GM12878 (cell line): Measurements from ENCODE around the gene IGLL5. TPM values are rescaled to one million over a fixed set of nuclear protein-coding genes. Genes with fewer than 3 reads are reported as not detected.
A peak's percentile ranks its signal among the peaks of the same experiment; 100 is the strongest.

Source experiments
- BCL11A ChIP-seq: IDR thresholded peaks from 2 replicates; pipeline ENCODE4 v1.6.1; 2011; ENCODE audit warnings: low read depth, low read length
- CEBPB ChIP-seq, 2 experiments: fragments of 150-350 bp in 1 of 2; IDR thresholded peaks; 2 replicates each; pipeline ENCODE4 v1.6.1; 2012 to 2014; ENCODE audit warnings: low read depth in 2 of 2, low read length in 2 of 2, borderline replicate concordance in 1 of 2, inconsistent platforms in 1 of 2
- CREM ChIP-seq: IDR thresholded peaks from 2 replicates; pipeline ENCODE4 v1.6.1; 2014; ENCODE audit warnings: antibody characterized with exemption, low read depth
- EED ChIP-seq: sonication (generic); IDR thresholded peaks from 2 replicates; pipeline ENCODE4 v1.6.1; 2016; ENCODE audit warnings: antibody characterized with exemption, low read depth
- EP300 ChIP-seq, 2 experiments: fragments of 150-350 bp in 1 of 2; IDR thresholded peaks; 2 replicates each; pipeline ENCODE4 v1.6.1; 2011 to 2012; ENCODE audit warnings: low read depth in 2 of 2, low read length in 2 of 2, borderline replicate concordance in 1 of 2, improper control_type of control experiment in 1 of 2, inconsistent platforms in 1 of 2; ENCODE audit not compliant: control insufficient read depth in 1 of 2
- KLF5 ChIP-seq: fragments of 450-650 bp; IDR thresholded peaks from 2 replicates; pipeline ENCODE4 v1.6.1; 2014; ENCODE audit warnings: mild to moderate bottlenecking; ENCODE audit not compliant: partially characterized antibody
- MEF2A ChIP-seq: IDR thresholded peaks from 2 replicates; pipeline ENCODE4 v1.6.1; 2011; ENCODE audit warnings: low read depth, mild to moderate bottlenecking, low read length, moderate library complexity; ENCODE audit not compliant: insufficient read depth
- MTA3 ChIP-seq: IDR thresholded peaks from 2 replicates; pipeline ENCODE4 v1.6.1; 2012; ENCODE audit warnings: low read length, inconsistent platforms, borderline replicate concordance
- NR2C2 ChIP-seq: IDR thresholded peaks from 2 replicates; pipeline ENCODE4 v1.6.1; 2011; ENCODE audit warnings: borderline replicate concordance, low read depth; ENCODE audit not compliant: control insufficient read depth, insufficient read length
- NRF1 ChIP-seq: conservative IDR thresholded peaks from 2 replicates; pipeline ENCODE4 v1.6.1; 2011; ENCODE audit warnings: mild to moderate bottlenecking, low read depth, low read length, improper control_type of control experiment
- POU2F2 ChIP-seq: IDR thresholded peaks from 3 replicates; pipeline ENCODE4 v1.6.1; 2011; ENCODE audit warnings: low read depth, mild to moderate bottlenecking, low read length, borderline replicate concordance
- SP1 ChIP-seq: IDR thresholded peaks from one replicate; pipeline ENCODE4 v1.6.1; 2011; ENCODE audit warnings: low read depth, low read length
- ZBED1 ChIP-seq: IDR thresholded peaks from 2 replicates; pipeline ENCODE4 v1.6.1; 2016; ENCODE audit warnings: borderline replicate concordance
- polyA plus RNA-seq, 11 experiments: library from polyadenylated mRNA; depleted of rRNA in 4 of 11; unstranded in 6 of 11; stranded (reverse) in 5 of 11; fragments of >200 nt; fragmentation: Nextera tagmentation in 4 of 11; fragmentation: Illumina TruSeq in 1 of 11; extraction: Ambion mirVana in 4 of 11; extraction: Trizol in 1 of 11; gene quantifications; 1 replicate in 1 of 11; 2 replicates in 10 of 11; pipeline versions ENCODE4 v1.2.1 to v1.2.3, GENCODE V29; 2011 to 2016; ENCODE audit warnings: inconsistent platforms in 2 of 11, missing spikeins in 2 of 11, low read depth in 1 of 11
- total RNA-seq, 4 experiments: library from RNA; depleted of rRNA in 3 of 4; stranded (reverse); fragments of >200 nt in 3 of 4; fragmentation: Illumina TruSeq in 1 of 4; extraction: Trizol in 1 of 4; gene quantifications; 2 replicates each; pipeline versions ENCODE4 v1.2.1 to v1.2.3, GENCODE V29; 2013 to 2021
- TF ChIP-seq, protein P1 (sequence below): fragments of 450-650 bp; IDR thresholded peaks from 2 replicates; pipeline ENCODE4 v1.6.1; 2016; ENCODE audit warnings: mild to moderate bottlenecking

Gene IGLL5
- total and polyA plus RNA-seq, 10 of the 15 experiments (the other 5 are each of a cell fraction or from before 2014, with no cell fraction given) = not detected

GRCh38 chr22:22906907-22907550, 19.4 kb downstream of the IGLL5 start (continued):
- TF ChIP-seq BCL11A (peak; percentile 59; the same call in 1 of the 2 replicates), NR2C2 (no peak), SP1 (no peak), KLF5 (no peak), EED (peak; percentile 84), MTA3 (peak; percentile 100), NRF1 (no peak), EP300 (IDR thresholded peaks at IDR 0.05; ENCODE audit: borderline replicate concordance in 1 of 2, control insufficient read depth in 1 of 2, low read depth in 2 of 2, low read length in 2 of 2) (no peak), POU2F2 (peak; percentile 61; the same call in 2 of the 3 replicates), MEF2A (peak; percentile 11; the same call in 1 of the 2 replicates), ZBED1 (peak; percentile 98), CREM (peak; percentile 18; the same call in 1 of the 2 replicates), CEBPB (IDR thresholded peaks at IDR 0.05; ENCODE audit: borderline replicate concordance in 1 of 2, low read depth in 2 of 2, low read length in 2 of 2) (peak in 1 of 2 experiments; percentile 14; a peak in 2 of 4 replicates)
- TF ChIP-seq, protein P1, sequence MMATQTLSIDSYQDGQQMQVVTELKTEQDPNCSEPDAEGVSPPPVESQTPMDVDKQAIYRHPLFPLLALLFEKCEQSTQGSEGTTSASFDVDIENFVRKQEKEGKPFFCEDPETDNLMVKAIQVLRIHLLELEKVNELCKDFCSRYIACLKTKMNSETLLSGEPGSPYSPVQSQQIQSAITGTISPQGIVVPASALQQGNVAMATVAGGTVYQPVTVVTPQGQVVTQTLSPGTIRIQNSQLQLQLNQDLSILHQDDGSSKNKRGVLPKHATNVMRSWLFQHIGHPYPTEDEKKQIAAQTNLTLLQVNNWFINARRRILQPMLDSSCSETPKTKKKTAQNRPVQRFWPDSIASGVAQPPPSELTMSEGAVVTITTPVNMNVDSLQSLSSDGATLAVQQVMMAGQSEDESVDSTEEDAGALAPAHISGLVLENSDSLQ = no peak
